Kidney epithelial cell (primary cell): Measurements from ENCODE around the gene C19orf85. TPM values are rescaled to one million over a fixed set of nuclear protein-coding genes. Genes with fewer than 3 reads are reported as not detected.
"Not testable (repeated sequence)": the region's sequence is repeated elsewhere in the genome, so short reads cannot be mapped to it uniquely, and the experiment has no call there.

Source experiments
- DNase-seq: peaks from one replicate; pipeline ENCODE4 v3.0.0-alpha.2; 2010; ENCODE audit warnings: low read depth
- H3K27me3 ChIP-seq: 2 replicates; pipeline ENCODE4 v1.6.0; 2011; ENCODE audit warnings: low read length; ENCODE audit not compliant: control insufficient read depth, insufficient read depth
- H3K36me3 ChIP-seq: 2 replicates; pipeline ENCODE4 v1.5.1; 2011; ENCODE audit warnings: low read length; ENCODE audit not compliant: control insufficient read depth, insufficient read depth
- H3K4me3 ChIP-seq: 2 replicates; pipeline ENCODE4 v1.5.1; 2011; ENCODE audit warnings: low read depth, mild to moderate bottlenecking, control low read depth, low read length
- total RNA-seq: library from RNA; depleted of rRNA; stranded (reverse); fragments of >200 nt; gene quantifications from 2 replicates; pipeline ENCODE4 v1.2.3, GENCODE V29; 2015
- TF ChIP-seq, protein P1 (sequence below): IDR thresholded peaks from 2 replicates; pipeline ENCODE4 v1.5.1; 2011; ENCODE audit warnings: mild to moderate bottlenecking, moderate library complexity, low read length, control low read depth, inconsistent platforms; ENCODE audit not compliant: insufficient read depth, poor library complexity, severe bottlenecking

C19orf85 gene
- total RNA-seq, 1 donor from 2014 or later = not detected

- peaks cover 2% of the 10 kb centered on the region for H3K36me3 ChIP-seq
- TF ChIP-seq, protein P1, sequence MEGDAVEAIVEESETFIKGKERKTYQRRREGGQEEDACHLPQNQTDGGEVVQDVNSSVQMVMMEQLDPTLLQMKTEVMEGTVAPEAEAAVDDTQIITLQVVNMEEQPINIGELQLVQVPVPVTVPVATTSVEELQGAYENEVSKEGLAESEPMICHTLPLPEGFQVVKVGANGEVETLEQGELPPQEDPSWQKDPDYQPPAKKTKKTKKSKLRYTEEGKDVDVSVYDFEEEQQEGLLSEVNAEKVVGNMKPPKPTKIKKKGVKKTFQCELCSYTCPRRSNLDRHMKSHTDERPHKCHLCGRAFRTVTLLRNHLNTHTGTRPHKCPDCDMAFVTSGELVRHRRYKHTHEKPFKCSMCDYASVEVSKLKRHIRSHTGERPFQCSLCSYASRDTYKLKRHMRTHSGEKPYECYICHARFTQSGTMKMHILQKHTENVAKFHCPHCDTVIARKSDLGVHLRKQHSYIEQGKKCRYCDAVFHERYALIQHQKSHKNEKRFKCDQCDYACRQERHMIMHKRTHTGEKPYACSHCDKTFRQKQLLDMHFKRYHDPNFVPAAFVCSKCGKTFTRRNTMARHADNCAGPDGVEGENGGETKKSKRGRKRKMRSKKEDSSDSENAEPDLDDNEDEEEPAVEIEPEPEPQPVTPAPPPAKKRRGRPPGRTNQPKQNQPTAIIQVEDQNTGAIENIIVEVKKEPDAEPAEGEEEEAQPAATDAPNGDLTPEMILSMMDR = no peak
- DNase-seq = no peak
- no peak overlapping the region for H3K4me3 ChIP-seq
- H3K27me3 ChIP-seq = no peaks in the 10 kb centered on the region
Observed at GRCh38 chr19:55502197-55502952, 37.8 kb upstream of the C19orf85 start.

GRCh38 chr19:55500368-55500952 lies 35.9 kb upstream of the C19orf85 start:
- Histone ChIP-seq H3K36me3 (peaks cover 2% of the 10 kb centered on the region), H3K27me3 (no peaks in the 10 kb centered on the region), H3K4me3 (no peak overlapping the region)
- no peak for DNase-seq
- TF ChIP-seq, protein P1 = no peak

GRCh38 chr19:55498246-55498840 lies 33.8 kb upstream of the C19orf85 start:
- Histone ChIP-seq H3K36me3 (peaks cover 2% of the 10 kb centered on the region), H3K4me3 (no peak overlapping the region), H3K27me3 (no peaks in the 10 kb centered on the region)
- TF ChIP-seq, protein P1 = no peak
- DNase-seq = no peak

DNA sequence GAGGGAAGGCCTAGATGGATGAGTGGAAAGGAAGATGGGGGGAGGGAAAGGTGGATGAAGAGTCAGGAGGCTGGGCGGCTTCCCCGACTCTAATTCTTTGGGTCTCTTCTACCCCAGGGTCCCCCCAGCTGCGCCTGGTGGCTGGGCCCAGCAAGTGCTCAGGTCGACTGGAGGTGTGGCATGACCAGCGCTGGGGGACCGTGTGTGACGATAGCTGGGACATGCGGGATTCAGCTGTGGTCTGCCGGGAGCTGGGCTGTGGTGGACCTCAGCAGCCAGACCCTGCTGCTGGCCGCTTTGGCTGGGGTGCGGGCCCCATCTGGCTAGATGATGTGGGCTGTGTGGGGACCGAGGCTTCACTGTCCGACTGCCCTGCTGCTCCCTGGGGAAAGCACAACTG lies 33.2 kb upstream of the C19orf85 start:
- Histone ChIP-seq H3K36me3 (peaks cover 2% of the 10 kb centered on the region), H3K27me3 (no peaks in the 10 kb centered on the region), H3K4me3 (no peak overlapping the region)
- TF ChIP-seq, protein P1 = no peak
- no peak for DNase-seq

DNA sequence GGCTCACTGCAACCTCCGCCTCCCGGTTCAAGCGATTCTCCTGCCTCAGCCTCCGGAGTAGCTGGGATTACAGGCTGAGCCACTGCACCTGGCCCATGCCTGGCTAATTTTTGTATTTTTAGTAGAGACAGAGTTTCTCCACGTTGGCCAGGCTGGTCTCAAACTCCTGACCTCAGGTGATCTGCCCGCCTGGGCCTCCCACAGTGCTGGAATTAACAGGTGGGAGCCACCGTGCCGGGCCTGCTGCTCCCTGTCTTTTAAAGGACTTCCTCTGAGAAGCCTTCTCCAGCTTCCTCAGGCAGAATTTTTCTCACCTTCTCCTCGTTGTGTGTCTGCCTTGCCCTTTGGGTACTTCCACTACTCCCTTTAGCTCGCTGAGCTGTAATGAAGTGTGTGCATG lies 32.3 kb upstream of the C19orf85 start:
- H3K4me3 ChIP-seq, H3K27me3 ChIP-seq, H3K36me3 ChIP-seq, DNase-seq: not testable (repeated sequence)

DNA sequence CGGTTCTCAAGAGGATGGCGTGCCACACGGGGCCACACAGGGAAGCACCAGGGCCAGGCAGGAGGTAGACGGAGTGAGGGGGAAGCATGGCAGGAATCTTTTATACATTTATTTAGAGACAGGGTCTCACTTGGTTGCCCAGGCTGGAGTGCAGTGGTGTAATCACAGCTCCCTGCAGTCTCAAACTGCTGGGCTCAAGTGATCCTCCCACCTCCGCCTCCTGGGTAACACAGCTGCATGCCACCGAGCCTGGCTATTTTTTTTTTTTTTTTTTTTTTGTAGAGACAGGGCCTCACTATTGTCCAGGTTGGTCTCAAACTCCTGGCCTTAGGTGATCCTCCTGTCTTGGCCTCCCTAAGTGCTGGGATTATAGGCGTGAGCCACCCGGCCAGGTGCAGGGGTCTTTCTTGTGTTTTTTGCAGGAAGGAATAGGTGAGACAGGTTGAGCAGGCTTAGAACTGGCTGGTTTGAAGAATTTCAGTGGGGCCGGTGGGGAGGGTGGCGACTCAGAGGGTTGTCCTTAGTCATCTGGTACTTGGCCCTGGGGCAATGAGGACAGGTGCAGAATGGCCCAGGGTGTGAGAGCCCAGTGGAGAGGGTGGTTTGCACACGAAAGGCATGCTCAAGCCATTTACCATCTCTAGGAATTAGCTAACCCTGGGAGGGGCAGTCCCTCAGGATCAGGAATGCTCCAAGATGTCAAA lies 31.2 kb upstream of the C19orf85 start:
- TF ChIP-seq, protein P1 = no peak
- no peak overlapping the region for H3K4me3 ChIP-seq
- no peaks in the 10 kb centered on the region for H3K27me3 ChIP-seq
- DNase-seq = no peak
- H3K36me3 ChIP-seq = peaks cover 2% of the 10 kb centered on the region
